ENCODE measurements around the gene NKX1-1.

NKX1-1 gene

DNA sequence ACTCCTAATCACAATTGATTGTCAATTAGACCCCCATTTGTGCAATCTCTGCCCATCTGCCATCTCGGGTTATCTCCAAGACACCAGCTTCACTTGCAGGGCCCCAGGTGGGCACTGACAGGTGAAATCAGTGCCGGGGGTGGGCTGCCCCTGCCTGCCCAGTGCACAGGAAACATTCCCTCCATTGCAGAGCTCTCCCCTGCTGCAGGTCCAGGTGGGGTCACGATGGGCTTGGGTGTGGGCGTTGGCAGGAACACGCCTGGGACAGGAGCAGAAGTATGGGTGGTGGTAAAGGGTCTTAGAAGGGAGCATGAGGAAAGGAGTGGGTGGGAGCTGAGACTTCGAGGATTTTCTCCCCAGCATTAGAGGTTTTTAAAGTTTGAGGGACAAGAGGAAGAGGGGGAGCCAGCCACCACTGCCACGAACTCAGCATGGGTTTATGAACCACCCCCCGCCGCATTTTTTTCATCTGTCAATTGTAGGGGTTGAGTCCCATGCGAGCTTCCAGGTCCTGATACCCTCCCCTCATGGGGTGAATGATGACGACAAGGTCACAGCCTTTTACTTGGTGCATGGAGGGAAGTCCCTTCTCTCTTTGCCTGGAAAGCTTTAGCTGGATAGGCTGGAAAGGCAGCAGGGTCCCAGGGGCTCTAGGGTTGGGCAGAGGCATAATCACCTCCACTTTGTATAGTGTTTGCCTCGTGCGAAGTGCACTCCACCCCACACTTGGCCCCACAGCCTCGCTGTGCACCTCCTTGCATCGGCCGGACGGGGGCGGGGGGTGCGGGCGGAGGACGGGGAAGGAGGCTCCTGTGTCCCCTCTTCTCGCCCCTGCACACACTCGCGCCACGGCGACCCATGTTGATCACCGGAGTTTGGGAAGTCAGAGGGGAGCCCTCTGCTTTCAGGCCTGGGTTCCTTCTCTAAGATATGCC is 3.5 kb upstream of the NKX1-1 start:
- TF ChIP-seq, protein P1, sequence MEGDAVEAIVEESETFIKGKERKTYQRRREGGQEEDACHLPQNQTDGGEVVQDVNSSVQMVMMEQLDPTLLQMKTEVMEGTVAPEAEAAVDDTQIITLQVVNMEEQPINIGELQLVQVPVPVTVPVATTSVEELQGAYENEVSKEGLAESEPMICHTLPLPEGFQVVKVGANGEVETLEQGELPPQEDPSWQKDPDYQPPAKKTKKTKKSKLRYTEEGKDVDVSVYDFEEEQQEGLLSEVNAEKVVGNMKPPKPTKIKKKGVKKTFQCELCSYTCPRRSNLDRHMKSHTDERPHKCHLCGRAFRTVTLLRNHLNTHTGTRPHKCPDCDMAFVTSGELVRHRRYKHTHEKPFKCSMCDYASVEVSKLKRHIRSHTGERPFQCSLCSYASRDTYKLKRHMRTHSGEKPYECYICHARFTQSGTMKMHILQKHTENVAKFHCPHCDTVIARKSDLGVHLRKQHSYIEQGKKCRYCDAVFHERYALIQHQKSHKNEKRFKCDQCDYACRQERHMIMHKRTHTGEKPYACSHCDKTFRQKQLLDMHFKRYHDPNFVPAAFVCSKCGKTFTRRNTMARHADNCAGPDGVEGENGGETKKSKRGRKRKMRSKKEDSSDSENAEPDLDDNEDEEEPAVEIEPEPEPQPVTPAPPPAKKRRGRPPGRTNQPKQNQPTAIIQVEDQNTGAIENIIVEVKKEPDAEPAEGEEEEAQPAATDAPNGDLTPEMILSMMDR (conservative IDR thresholded peaks at IDR 0.05): no peak
- no peak overlapping the region for H3K27ac ChIP-seq

DNA sequence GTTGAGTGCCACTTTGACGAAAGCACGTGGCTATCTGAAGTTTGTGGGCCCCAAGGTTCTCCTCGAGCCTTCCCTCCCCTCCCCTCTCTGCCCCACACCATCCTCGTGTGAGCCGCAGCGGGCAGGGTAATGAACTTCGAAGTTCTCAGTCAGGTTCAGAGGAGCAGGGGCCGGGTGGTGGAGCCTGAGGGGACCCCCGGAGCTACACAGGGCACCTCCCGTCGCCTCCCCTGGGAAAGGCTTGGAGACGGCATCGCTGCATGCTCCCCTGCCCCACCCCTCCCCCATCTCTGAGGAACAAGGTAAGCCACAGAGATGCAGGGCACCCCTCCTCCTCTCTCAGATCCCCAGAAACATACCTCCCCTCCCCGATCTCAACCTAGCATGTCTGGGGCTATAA is 2.8 kb upstream of the NKX1-1 start:
- no peak overlapping the region for H3K27ac ChIP-seq

DNA sequence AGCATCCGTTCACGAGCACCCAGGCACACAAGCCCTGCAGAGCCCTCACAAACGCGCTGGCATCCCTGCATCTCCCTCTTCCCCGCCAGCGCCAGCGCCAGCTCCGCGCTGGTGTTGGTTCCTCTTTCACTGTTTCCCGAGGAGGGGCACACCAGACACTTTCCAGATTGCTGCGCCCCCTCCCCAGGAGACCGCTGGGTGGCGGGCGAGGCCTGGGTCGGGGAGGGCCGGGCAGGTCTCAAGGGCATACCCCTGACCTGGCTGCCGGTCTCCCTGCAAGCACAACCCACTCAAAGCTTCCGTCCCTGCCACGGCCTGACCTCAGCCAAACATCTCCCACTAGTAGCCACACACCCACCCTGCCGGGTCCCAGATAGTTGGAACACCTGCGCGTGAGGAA is 2.2 kb upstream of the NKX1-1 start:
- TF ChIP-seq, protein P1 (conservative IDR thresholded peaks at IDR 0.05): peak; percentile 54
- H3K27ac ChIP-seq: no peak overlapping the region

More for the DNA sequence above, 2.8 kb upstream of the NKX1-1 start:
- TF ChIP-seq, protein P1 (conservative IDR thresholded peaks at IDR 0.05): no peak

DNA sequence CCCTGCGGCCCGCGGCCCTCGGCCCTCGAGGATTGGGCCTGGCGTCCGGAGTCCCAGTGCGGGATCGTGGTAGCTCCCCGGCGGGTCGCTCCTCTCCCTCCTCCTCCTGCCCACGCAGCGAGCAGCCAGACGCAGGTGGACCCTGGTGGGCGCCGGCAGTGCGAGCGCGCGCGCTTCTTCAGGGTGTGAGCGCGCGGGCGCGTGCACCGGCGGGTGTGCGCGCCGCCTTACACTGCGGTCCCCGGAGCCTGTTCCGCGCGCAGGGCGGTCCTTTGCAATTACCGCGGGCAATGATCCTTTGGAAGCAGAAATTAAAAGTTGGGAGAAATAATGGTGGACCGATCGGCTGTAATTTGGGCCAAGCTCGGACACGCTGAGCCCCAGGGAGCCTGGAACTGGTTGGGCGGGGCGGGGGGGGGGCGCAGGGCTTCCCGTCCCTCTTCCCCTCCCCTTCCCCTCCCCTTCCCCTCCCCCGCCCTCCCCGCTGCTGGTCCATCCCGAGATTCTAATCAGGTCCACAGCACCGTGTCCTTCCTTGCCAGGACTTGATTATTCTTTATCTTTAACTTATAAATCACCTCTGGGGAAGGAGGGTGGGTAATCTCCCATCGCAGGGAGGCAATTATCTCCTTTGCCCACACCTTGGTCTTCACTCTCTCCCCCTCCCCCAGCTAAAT is 1.6 kb upstream of the NKX1-1 start:
- no peak overlapping the region for H3K27ac ChIP-seq
- TF ChIP-seq, protein P1 (conservative IDR thresholded peaks at IDR 0.05): no peak

DNA sequence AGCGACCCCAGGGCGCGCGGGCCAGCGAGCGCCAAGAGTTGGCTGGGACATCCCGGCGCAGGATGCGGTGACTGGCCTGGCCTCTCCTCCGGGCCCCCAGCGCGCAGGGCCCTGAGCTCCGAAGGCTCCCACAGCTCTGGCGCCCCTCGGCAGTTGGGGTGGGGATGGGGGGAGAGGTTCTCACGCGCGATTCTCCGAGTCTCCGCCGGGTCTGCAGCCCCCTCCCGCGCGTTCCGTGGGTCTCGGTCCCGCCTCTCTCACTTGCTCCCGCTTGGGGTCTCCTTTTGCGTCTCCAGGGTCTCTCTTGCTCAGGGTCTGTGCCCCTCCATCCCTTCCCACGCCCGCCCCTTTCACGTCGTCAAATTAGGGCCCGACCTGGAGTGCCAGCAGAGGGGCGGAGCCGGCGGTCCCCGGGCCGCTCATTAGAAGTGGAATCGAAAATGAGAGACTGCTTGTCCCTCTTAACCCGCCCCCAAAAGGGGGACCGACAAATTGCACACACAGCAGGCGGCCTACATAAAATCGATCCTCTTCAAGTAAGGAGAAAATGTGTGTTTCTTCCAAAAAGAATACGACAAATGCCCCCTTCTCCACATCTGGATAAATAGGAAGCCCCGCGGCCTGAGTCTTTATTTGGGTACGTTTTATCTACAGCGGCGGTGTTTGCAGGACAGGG is 877 bp upstream of the NKX1-1 start:
- TF ChIP-seq, protein P1 (conservative IDR thresholded peaks at IDR 0.05): no peak

DNA sequence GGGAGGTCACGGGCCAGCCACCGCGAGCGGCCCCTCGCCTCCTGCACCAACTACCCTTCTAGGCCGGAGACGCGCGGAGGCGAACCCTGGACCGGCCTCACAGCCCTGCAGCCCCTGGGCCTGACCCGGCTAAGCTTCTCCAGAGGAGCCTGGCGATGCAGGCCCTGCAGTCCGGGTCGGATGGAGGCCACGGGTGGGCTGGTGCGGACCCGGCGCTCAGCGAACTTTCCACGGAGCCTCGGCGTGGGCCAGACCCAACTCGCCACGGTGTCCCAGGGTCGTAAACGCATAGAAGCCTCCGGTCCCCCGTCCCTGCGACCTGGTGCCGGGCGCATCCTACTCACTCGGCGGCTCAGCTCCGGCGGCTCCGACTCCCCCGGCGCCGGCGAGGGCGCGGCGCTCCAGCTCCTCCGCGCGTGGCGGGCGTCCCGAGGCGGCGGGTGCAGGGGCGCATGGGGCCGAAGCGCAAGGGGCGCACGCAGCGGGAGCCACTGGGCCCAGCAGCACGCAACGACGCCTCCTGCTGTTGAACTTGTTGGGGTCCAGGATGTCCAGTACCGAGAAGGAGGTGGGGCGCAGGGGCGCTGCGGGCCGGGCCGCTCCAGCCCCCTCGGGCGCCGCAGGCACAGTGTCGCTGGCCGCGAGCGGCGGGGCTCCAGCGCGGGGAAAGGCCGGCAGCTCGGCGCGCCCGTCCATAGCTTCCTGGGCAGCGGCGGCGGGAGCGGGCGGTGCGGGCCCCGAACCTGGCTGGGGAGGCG is 427 bp downstream of the NKX1-1 start:
- TF ChIP-seq, protein P1 (conservative IDR thresholded peaks at IDR 0.05): no peak
- H3K27ac ChIP-seq: no peak overlapping the region

More for the DNA sequence above, 877 bp upstream of the NKX1-1 start:
- H3K27ac ChIP-seq: no peak overlapping the region
